Measurements from ENCODE around the gene RAX. TPM values are rescaled to one million over a fixed set of nuclear protein-coding genes. Genes with fewer than 3 reads are reported as not detected.

Gene RAX
- total RNA-seq = not detected
- long read RNA-seq, donor 1 = 0 reads
- long read RNA-seq, donor 2 = 0 reads

DNA sequence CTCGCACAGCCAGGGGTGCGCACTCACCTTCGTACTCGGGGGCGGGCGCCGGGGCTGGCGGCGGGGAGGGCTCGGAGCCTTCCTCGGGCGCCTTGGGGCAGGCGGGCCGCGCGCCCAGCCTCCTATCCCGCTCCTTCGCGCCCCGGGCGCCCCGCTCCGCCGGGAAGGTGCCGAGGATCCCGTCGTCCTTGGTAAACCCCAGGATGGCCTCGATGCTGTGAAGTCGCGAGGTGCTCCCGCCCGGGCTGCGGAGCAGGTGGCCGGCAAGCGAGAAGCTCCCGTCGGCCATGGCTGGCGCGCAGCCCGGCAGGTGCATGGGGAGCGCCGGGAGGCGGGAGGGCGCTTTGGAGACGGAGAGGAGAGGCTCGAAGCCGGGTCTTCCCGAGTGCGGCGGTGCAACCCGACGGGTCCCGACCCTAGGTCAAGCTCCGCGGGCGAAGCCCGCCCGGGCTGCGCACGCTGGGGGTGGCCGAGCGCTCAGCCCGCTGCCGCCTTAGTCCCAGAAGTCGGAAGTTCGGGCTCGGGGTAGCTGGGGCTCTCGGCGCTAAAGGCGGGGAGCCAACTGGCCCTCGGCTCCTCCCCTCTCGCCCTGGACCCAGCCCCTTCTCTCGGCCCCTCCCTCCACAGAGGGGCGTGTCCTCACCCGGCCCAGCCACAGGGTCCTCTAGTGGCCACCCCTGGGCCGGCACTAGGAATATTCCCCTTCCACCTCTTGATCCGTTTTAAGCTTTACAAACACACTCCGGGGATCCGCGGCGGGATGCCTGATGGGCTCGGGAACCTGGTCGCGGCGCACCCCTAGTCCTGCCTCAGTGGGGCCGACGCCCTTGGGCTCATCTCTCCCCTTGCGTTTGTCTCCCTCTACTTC, at the start of gene RAX:
Gene RAX, minus strand, starts transcription at position 564 of the 868 bp plus-strand sequence. Its CDS starts 248 bp downstream, at position 316.
- no peaks in the 10 kb centered on the region for H3K9me3 ChIP-seq
- DNase-seq (no peak), ATAC-seq (no peak)
- intact Hi-C loops (cut with DNase I, micrococcal nuclease) = no loop called here
- peaks cover 9% of the 10 kb centered on the region for H3K4me1 ChIP-seq (ENCODE audit: low read depth)
- TF ChIP-seq, protein P1, sequence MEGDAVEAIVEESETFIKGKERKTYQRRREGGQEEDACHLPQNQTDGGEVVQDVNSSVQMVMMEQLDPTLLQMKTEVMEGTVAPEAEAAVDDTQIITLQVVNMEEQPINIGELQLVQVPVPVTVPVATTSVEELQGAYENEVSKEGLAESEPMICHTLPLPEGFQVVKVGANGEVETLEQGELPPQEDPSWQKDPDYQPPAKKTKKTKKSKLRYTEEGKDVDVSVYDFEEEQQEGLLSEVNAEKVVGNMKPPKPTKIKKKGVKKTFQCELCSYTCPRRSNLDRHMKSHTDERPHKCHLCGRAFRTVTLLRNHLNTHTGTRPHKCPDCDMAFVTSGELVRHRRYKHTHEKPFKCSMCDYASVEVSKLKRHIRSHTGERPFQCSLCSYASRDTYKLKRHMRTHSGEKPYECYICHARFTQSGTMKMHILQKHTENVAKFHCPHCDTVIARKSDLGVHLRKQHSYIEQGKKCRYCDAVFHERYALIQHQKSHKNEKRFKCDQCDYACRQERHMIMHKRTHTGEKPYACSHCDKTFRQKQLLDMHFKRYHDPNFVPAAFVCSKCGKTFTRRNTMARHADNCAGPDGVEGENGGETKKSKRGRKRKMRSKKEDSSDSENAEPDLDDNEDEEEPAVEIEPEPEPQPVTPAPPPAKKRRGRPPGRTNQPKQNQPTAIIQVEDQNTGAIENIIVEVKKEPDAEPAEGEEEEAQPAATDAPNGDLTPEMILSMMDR (IDR thresholded peaks at IDR 0.05) = no peak
- H3K36me3 ChIP-seq (ENCODE audit: low read depth) = no peaks in the 10 kb centered on the region
- no peak within 1 kb of the TSS for H3K4me3 ChIP-seq

GRCh38 chr18:59318460-59319050, 45.3 kb upstream of the RAX start, which contains the start of gene CPLX4:
Gene CPLX4 (minus strand): TSS chr18:59318649. CDS start chr18:59318462, 187 bp downstream.
- Histone ChIP-seq H3K36me3 (ENCODE audit: low read depth) (no peaks in the 10 kb centered on the region), H3K4me3 (no peak within 1 kb of the TSS), H3K4me1 (ENCODE audit: low read depth) (no peaks in the 10 kb centered on the region), H3K9me3 (no peaks in the 10 kb centered on the region)
- intact Hi-C loops (cut with DNase I, micrococcal nuclease) = no loop called here
- TF ChIP-seq, protein P1 (IDR thresholded peaks at IDR 0.05) = no peak
- DNase-seq (no peak), ATAC-seq (no peak)

DNA sequence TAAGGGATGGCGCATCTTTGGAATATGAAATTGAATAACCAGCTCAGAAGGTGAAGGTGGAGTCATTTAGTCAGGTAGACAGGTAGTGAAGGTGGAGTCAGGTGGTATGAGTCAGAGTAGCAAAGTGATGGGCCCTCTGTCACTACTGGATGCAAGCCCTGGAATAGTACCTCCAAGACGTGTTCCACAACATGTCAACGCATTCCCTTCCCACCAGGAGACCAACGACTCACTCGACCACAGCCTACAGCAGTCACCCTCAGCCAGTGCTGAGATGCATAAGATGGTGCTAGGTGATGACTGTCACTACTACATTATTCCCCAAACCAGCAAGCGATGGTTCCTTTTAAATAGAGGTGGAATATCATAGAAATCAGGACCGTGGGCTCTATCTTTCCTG, 38.4 kb upstream of the RAX start:
- Histone ChIP-seq H3K4me3 (no peak overlapping the region), H3K4me1 (ENCODE audit: low read depth) (no peaks in the 10 kb centered on the region), H3K36me3 (ENCODE audit: low read depth) (no peaks in the 10 kb centered on the region), H3K9me3 (no peaks in the 10 kb centered on the region)
- DNase-seq (no peak), ATAC-seq (no peak)
- intact Hi-C loops (cut with DNase I, micrococcal nuclease) = no loop called here
- TF ChIP-seq, protein P1 (IDR thresholded peaks at IDR 0.05) = no peak

- no peak for ATAC-seq
- intact Hi-C loops (cut with DNase I, micrococcal nuclease) = loop anchor here in 1 of 2 donors (5.0 kb wide), 1 partner anchor 93 kb away; no protein-coding TSS in a partner anchor
- Histone ChIP-seq H3K4me3 (no peak overlapping the region), H3K4me1 (ENCODE audit: low read depth) (no peaks in the 10 kb centered on the region), H3K36me3 (ENCODE audit: low read depth) (no peaks in the 10 kb centered on the region), H3K9me3 (no peaks in the 10 kb centered on the region)
- TF ChIP-seq, protein P1 (IDR thresholded peaks at IDR 0.05) = no peak
- no peak for DNase-seq
These were observed 35.6 kb upstream of the RAX start for GRCh38 chr18:59308938-59309260.

GRCh38 chr18:59308248-59308937, 35.1 kb upstream of the RAX start:
- no peaks in the 10 kb centered on the region for H3K36me3 ChIP-seq (ENCODE audit: low read depth)
- no peak overlapping the region for H3K4me3 ChIP-seq
- H3K4me1 ChIP-seq (ENCODE audit: low read depth) = no peaks in the 10 kb centered on the region
- ATAC-seq (peak; percentile 95), DNase-seq (peak; percentile 59 to 85 (median 83))
- TF ChIP-seq, protein P1 (IDR thresholded peaks at IDR 0.05) = peak; percentile 70
- intact Hi-C loops (cut with DNase I, micrococcal nuclease) = loop anchor here in 1 of 2 donors (5.0 kb wide), 1 partner anchor 94 kb away; no protein-coding TSS in a partner anchor
- H3K9me3 ChIP-seq = no peaks in the 10 kb centered on the region

All from mucosa of descending colon (tissue), 3 donors.